Activated gamma-delta T cell treated with anti-CD3 and anti-CD28 coated beads, Interleukin-2, amount 50 U/mL, for 16 hours (primary cell): ENCODE measurements around the gene PLEKHH2.
"Not testable (repeated sequence)": the region's sequence is repeated elsewhere in the genome, so short reads cannot be mapped to it uniquely, and the experiment has no call there.

ENCODE experiments used
- DNase-seq: peaks from one replicate; pipeline ENCODE4 v3.0.0-alpha.2; 2020; ENCODE audit warnings: low read depth

Gene PLEKHH2

DNA sequence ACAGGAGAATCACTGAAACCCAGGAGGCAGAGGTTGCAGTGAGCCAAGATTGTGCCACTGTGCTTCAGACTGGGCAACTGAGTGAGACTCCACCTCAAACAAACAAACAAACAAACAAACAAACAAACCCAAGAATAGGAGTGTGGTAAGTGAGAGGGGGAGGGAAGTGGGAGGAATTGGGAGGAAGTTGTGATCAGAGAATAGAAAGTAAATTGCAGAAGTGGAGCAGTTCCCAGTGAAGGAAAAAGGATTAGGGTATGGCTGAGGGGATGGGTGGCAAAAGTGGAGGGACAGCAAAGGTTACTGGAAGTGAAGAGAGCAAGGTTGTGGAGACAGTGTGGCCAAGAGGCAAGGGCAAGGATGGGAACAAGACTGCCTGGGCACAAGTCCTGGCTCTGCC lies 80.3 kb downstream of the PLEKHH2 start:
- DNase-seq: no peak

DNA sequence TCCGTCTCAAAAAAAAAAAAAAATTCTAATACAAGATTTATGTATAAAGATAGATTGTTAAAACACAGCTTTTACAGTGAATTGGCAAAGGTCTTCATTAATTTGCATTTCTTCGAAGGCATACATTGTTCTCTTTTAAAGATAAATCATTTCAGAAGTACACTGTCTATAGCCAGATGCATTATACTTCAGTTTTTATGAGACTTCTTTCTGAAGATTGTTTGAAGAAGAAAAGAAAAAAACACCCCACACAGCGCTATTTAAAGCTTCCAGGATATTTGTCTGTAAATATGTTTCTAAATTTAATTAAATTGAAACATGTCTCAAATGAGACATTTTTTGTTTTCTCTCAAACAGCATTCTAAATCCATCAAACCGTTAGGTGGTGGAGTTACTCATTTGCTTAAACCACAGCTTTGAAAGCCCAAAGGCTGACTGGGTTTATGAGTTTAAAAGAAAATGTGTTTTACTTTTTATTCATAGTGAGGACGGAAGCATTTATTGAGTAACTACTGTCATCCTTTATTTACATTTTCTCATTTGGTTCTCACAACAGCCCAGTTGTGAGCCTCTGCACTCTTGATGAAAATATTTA lies 81.6 kb downstream of the PLEKHH2 start:
- no peak for DNase-seq

- DNase-seq: no peak
Observed at GRCh38 chr2:43724728-43725526, 87.9 kb downstream of the PLEKHH2 start.

DNA sequence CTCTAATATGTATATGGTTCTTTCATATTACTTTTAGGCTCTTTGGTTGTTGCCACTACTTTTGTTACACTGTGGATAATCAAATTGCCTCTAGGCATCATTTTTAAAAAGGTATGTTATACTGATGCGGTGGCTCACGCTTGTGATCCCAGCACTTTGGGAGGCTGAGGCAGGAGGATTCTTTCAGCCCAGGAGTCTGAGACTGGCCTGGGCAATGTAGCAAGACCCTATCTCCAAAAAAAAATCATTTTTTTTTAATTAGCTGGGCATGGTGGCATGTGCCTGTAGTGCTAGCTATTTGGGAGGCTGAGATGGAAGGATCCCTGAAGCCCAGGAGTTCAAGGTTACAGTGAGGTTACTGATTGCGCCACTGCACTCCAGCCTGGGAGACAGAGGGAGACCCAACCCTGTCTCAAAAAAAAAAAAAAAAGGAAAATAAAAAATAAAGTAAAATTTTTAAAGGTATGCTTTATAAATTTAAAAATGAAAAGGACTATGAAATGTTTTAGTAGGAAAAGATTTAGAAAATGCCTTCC lies 88.7 kb downstream of the PLEKHH2 start:
- no peak for DNase-seq

DNA sequence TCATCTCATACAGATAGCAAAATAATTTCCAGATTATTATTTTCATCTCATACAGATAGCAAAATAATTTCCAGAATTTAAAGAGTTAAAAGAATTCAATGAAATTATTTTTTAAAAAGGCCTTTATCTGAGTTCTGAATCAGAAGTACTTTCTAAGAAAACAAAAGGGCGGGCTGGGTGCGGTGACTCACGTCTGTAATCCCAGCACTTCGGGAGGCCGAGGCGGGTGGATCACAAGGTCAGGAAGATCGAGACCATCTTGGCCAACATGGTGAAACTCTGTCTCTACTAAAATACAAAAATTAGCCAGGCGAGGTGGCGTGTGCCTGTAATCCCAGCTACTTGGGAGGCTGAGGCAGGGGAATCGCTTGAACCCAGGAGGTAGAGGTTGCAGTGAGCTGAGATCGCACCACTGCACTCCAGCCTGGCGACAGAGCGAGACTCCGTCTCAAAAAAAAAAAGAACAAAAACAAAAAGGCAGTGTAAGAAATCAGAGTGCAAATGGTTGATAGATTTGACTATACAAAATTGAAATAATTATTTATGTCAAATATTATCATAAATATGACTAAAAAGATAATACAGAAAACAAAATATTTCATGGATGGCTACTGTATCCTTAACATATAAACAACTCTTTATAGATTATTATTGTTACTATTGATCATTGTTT lies 90.0 kb downstream of the PLEKHH2 start:
- not testable (repeated sequence) for DNase-seq

- no peak for DNase-seq
Observed at GRCh38 chr2:43727634-43728014, 90.6 kb downstream of the PLEKHH2 start.

GRCh38 chr2:43729491-43730174 lies 92.6 kb downstream of the PLEKHH2 start:
- DNase-seq: no peak

GRCh38 chr2:43731211-43731610 lies 94.2 kb downstream of the PLEKHH2 start:
- DNase-seq: no peak

- DNase-seq: no peak
Observed at GRCh38 chr2:43736637-43737036, 99.6 kb downstream of the PLEKHH2 start.

- no peak for DNase-seq
Observed at GRCh38 chr2:43737097-43737854, 100.2 kb downstream of the PLEKHH2 start.

DNA sequence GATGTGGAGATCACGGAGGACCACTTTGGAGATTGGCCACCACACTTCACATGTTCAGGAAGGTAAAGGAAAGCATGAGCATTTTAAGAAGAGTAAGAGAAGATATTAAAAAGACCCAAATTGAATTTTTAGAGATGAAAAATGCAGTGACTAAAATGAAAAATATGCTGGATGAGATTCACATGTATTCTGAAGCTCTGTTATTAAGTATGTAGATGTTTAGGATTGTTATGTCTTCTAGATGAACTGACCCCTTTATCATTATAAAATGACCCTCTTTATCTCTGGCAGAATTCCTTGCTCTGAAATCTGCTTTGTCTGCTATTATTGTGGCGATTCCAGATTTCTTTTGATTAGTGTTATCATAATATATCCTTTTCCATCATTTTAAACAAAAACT lies 100.8 kb downstream of the PLEKHH2 start:
- DNase-seq: no peak

DNA sequence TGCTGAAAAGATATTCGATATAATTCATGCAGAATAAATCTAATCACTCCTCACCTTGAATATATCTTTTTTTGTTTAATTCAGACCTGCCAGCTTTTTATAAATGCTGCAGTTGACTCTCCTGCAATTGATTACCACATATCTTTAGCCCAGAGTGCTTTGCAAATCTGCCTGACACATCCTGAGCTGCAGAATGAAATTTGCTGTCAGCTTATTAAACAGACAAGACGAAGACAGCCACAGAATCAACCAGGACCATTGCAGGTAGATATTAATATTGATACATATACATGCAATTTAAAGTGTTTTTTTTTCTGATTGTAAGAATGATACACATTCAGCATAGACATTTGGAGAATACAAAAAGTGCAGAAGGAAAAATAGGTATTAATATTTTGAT lies 101.2 kb downstream of the PLEKHH2 start:
- DNase-seq: no peak

DNA sequence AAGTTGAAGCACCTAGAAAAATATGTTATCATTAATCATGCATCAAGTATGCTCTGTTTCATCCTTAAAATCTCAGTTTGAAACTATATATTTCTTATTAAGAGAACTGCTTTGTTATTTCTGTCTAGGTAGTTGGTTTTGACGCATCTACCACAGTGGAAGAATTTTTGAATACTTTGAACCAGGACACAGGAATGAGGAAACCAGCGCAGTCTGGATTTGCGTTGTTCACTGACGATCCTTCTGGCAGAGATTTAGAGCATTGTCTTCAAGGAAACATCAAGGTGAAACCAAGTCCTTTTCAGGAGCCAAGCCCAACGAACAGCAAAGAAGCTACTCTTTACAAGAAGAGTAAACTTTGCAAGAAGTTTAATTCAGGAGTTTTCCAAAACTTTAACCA lies 106.6 kb downstream of the PLEKHH2 start:
- no peak for DNase-seq

- no peak for DNase-seq
Observed at GRCh38 chr2:43745457-43745856, 108.4 kb downstream of the PLEKHH2 start.

- no peak for DNase-seq
Observed at GRCh38 chr2:43748333-43748732, 111.3 kb downstream of the PLEKHH2 start.

- no peak for DNase-seq
Observed at GRCh38 chr2:43749583-43749982, 112.5 kb downstream of the PLEKHH2 start.

GRCh38 chr2:43751476-43751990 lies 114.5 kb downstream of the PLEKHH2 start:
- no peak for DNase-seq

DNA sequence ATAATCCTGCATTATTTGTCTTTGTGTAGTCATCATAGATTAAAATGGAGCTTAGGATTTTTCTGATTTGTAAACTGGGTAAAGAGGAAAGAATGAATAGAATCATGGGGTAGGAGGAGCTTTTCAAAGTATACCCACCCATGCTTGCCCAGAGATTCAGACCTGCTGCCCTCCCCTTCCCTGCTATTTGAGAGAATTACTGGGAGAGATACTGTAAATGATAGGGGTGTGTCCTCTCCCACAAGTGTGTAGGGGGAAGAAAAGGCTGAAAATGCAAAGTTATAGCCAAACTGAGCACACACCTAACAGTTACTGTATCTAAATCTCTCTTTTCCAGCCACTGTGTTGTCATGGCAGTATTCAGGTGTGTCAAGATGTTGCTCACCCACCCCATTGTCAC lies 115.2 kb downstream of the PLEKHH2 start:
- no peak for DNase-seq

GRCh38 chr2:43754180-43754579 lies 117.1 kb downstream of the PLEKHH2 start:
- DNase-seq: no peak

- DNase-seq: no peak
Observed at GRCh38 chr2:43758739-43759138, 121.7 kb downstream of the PLEKHH2 start.

DNA sequence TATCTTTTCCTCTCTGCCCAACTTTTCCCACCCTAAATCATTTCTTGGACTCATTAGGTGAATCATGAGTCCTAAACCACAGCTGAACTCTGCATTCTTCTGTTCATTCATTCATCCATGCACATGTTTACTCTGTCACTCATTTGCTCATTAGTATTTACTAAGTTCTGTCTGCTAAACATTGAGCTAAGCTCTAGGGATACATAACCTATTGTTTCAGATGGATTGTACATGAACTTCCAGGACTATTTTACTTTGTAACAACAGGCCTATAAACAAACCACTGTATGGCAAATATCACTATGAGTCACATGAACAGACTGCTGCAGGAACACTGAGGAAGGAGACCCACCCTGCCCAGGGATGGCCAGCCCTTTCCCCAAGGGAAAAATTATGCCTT lies 122.1 kb downstream of the PLEKHH2 start:
- no peak for DNase-seq
